Large intestine (tissue), 12 donors: ENCODE data around the gene MRPL30. TPM values are rescaled to one million over a fixed set of nuclear protein-coding genes. Genes with fewer than 3 reads are reported as not detected.
"Not testable (repeated sequence)": the region's sequence is repeated elsewhere in the genome, so short reads cannot be mapped to it uniquely, and the experiment has no call there.

Source experiments
- DNase-seq, 2 donors: peaks; one replicate each; pipeline versions ENCODE4 v3.0.0 to v3.0.0-alpha.2; 2013
- H3K27ac ChIP-seq: one replicate; pipeline ENCODE4 v1.5.1; 2013; ENCODE audit warnings: low read length
- H3K27me3 ChIP-seq: 2 replicates; pipeline ENCODE4 v1.6.1; 2013; ENCODE audit warnings: low read length; ENCODE audit not compliant: control insufficient read depth, insufficient read depth
- H3K36me3 ChIP-seq: 2 replicates; pipeline ENCODE4 v1.6.1; 2013; ENCODE audit warnings: low read length; ENCODE audit not compliant: control insufficient read depth, insufficient read depth
- H3K4me1 ChIP-seq: one replicate; pipeline ENCODE4 v1.6.1; 2013; ENCODE audit warnings: low read length; ENCODE audit not compliant: control insufficient read depth, insufficient read depth
- H3K4me3 ChIP-seq: one replicate; pipeline ENCODE4 v1.5.1; 2013; ENCODE audit warnings: low read length
- H3K9me3 ChIP-seq: one replicate; pipeline ENCODE4 v1.6.1; 2013; ENCODE audit warnings: mild to moderate bottlenecking, low read depth, low read length, moderate library complexity; ENCODE audit not compliant: control insufficient read depth
- WGBS: methylation state at CpG from one replicate; pipeline ENCODE4 v1.1.5; 2013; ENCODE audit warnings: low lambda C conversion rate; ENCODE audit not compliant: insufficient coverage; 5-methylcytosine and 5-hydroxymethylcytosine counted together
- long read RNA-seq, 11 donors: transcript quantifications; one replicate each; lab custom pipeline, GENCODE V29; 2026
- polyA plus RNA-seq: library from polyadenylated mRNA; unstranded; fragments of 120-200 nt; gene quantifications from one replicate; pipeline ENCODE4 v1.2.1, GENCODE V29; 2013

MRPL30 gene
- 39.4 TPM for polyA plus RNA-seq
- long read RNA-seq, donor 1, transcript MRPL30-201 (6 exons, 2,605 nt), result major isoform, 11 of 13 reads
- long read RNA-seq, donor 1, partial matches to known transcripts, result 0 of 13 reads
- long read RNA-seq, donor 1, other reads (novel, unspliced or antisense), result 0 of 13 reads
- long read RNA-seq, donor 2, transcript MRPL30-201 (6 exons, 2,605 nt), result major isoform, 19 of 22 reads
- long read RNA-seq, donor 2, partial matches to known transcripts, result 0 of 22 reads
- long read RNA-seq, donor 2, other reads (novel, unspliced or antisense), result 0 of 22 reads
- long read RNA-seq, donor 3, result 0 reads
- long read RNA-seq, donor 4, partial matches to known transcripts, result 0 of 4 reads
- long read RNA-seq, donor 4, other reads (novel, unspliced or antisense), result 0 of 4 reads
- long read RNA-seq, donor 5, transcript MRPL30-201 (6 exons, 2,605 nt), result major isoform, 9 of 9 reads
- long read RNA-seq, donor 5, partial matches to known transcripts, result 0 of 9 reads
- long read RNA-seq, donor 5, other reads (novel, unspliced or antisense), result 0 of 9 reads
- long read RNA-seq, donor 6, transcript MRPL30-201 (6 exons, 2,605 nt), result major isoform, 14 of 16 reads
- long read RNA-seq, donor 6, partial matches to known transcripts, result 0 of 16 reads
- long read RNA-seq, donor 6, other reads (novel, unspliced or antisense), result 0 of 16 reads
- long read RNA-seq, donor 7, transcript MRPL30-201 (6 exons, 2,605 nt), result major isoform, 13 of 15 reads
- long read RNA-seq, donor 7, partial matches to known transcripts, result 0 of 15 reads
- long read RNA-seq, donor 7, other reads (novel, unspliced or antisense), result 0 of 15 reads
- long read RNA-seq, donor 8, transcript MRPL30-202 (4 exons, 562 nt), result minor isoform, 6 of 40 reads
- long read RNA-seq, donor 8, transcript MRPL30-201 (6 exons, 2,605 nt), result major isoform, 28 of 40 reads
- long read RNA-seq, donor 8, partial matches to known transcripts, result 6 of 40 reads
- long read RNA-seq, donor 8, other reads (novel, unspliced or antisense), result 0 of 40 reads
- long read RNA-seq, donor 9, transcript MRPL30-202 (4 exons, 562 nt), result minor isoform, 6 of 17 reads
- long read RNA-seq, donor 9, transcript MRPL30-201 (6 exons, 2,605 nt), result major isoform, 10 of 17 reads
- long read RNA-seq, donor 9, partial matches to known transcripts, result 0 of 17 reads
- long read RNA-seq, donor 9, other reads (novel, unspliced or antisense), result 0 of 17 reads
- long read RNA-seq, donor 10, transcript MRPL30-201 (6 exons, 2,605 nt), result major isoform, 11 of 19 reads
- long read RNA-seq, donor 10, partial matches to known transcripts, result 7 of 19 reads
- long read RNA-seq, donor 10, other reads (novel, unspliced or antisense), result 0 of 19 reads
- long read RNA-seq, donor 11, transcript MRPL30-201 (6 exons, 2,605 nt), result major isoform, 16 of 16 reads
- long read RNA-seq, donor 11, partial matches to known transcripts, result 0 of 16 reads
- long read RNA-seq, donor 11, other reads (novel, unspliced or antisense), result 0 of 16 reads

DNA sequence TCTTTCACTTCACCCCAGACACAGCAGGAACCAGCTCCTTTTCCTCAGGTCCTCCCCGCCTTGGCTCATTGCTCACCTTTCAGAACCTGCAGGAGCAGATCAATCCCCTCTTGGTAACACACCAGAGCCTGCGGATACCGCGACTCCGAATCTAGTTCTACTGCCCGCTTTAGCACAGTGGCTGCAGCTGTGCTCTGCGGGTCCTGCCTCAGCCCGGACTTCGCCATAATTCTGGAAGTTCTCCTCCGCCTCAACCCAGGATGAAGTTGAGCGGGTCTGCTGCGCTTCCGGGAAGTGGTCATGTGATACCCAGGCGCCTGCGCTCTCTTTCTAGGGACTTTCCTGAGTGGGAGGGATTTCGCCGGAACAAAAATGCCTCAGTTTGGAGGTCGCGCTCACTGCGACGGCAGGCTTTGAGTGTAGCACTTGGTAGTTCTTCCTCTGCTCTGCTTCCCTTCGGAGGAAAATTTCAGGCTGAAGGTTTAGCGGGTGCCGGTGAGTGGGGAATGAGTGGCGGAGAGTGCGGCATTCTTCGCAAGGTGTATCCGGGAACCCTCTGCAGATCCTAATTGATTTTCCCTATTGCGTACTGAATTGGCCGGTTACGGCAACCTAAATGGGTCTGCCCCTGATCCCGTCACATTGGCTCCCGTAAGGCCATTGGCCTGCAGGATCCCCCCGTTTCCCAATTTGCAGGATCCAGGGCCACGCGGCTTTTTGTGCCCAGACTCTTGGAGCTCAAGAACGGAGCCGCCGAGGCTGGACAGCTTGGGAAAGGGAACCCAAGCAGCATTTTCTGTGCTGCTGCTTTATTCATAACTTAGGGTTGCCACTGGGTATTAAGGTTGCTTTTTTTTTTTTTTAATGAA lies at the start of gene MRPL30, which contains the start of gene MITD1:
MRPL30 (plus strand) TSS at position 430 of the 869 bp plus-strand sequence. CDS start 5,020 bp downstream, outside the sequence.
MITD1 (minus strand) TSS at position 304 of the 869 bp plus-strand sequence; CDS start at position 227, 77 bp downstream.
- Histone ChIP-seq H3K27me3 (no peaks in the 10 kb centered on the region), H3K9me3 (no peaks in the 10 kb centered on the region), H3K4me1 (no peaks in the 10 kb centered on the region), H3K36me3 (no peaks in the 10 kb centered on the region), H3K4me3 (peak within 1 kb of the TSS; percentile 66), H3K27ac (peak within 1 kb of the TSS; percentile 71)
- 0% methylated on average over 1 of the region's 39 CpGs for WGBS
- DNase-seq, result peak; percentile 93 to 97

DNA sequence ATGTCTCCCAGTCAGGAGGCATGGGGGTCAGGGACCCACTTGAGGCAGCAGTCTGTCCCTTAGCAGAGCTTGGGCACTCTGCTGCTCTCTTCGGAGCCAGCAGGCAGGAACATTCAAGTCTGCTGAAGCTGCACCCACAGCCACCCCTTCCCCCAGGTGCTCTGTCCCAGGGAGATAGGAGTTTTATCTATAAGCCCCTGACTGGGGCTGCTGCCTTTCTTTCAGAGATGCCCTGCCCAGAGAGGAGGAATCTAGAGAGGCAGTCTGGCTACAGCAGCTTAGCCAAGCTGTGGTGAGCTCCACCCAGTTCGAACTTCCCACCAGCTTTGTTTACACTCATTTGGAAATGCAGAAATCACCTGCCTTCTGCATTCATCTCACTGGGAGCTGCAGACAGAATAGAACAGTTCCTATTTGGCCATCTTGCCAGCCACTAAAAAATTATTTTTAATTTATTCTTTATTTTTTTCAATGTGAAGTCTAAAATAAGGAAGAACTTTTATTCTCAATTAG lies 45.9 kb upstream of the MRPL30 start:
- DNase-seq, H3K4me1 ChIP-seq, H3K9me3 ChIP-seq, H3K27me3 ChIP-seq, H3K4me3 ChIP-seq, H3K27ac ChIP-seq, H3K36me3 ChIP-seq: not testable (repeated sequence)
- no CpG with 5 or more reads among the region's 2 CpGs for WGBS

DNA sequence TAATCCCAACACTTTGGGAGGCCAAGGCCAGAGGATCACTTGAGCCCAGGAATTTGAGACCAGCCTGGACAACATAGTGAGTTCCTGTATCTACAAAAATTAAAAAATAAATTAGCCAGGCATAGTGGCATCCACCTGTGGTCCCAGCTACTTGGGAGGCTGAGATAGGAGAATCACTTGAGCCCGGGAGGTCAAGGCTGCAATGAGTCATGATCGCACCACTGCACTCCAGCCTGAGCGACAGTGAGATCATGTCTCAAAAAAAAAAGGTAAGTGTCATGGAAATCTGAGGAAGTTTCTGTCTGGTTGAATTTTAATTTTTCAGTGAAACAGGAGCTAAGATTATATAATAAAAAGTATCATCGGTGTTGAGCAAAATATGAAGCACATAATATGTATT lies 42.0 kb upstream of the MRPL30 start:
- Histone ChIP-seq H3K4me3 (no peak overlapping the region), H3K4me1 (no peaks in the 10 kb centered on the region), H3K36me3 (no peaks in the 10 kb centered on the region), H3K9me3 (no peaks in the 10 kb centered on the region), H3K27ac (no peak overlapping the region), H3K27me3 (no peaks in the 10 kb centered on the region)
- no peak for DNase-seq
- WGBS, result 100% methylated on average over 1 of the region's 4 CpGs

DNA sequence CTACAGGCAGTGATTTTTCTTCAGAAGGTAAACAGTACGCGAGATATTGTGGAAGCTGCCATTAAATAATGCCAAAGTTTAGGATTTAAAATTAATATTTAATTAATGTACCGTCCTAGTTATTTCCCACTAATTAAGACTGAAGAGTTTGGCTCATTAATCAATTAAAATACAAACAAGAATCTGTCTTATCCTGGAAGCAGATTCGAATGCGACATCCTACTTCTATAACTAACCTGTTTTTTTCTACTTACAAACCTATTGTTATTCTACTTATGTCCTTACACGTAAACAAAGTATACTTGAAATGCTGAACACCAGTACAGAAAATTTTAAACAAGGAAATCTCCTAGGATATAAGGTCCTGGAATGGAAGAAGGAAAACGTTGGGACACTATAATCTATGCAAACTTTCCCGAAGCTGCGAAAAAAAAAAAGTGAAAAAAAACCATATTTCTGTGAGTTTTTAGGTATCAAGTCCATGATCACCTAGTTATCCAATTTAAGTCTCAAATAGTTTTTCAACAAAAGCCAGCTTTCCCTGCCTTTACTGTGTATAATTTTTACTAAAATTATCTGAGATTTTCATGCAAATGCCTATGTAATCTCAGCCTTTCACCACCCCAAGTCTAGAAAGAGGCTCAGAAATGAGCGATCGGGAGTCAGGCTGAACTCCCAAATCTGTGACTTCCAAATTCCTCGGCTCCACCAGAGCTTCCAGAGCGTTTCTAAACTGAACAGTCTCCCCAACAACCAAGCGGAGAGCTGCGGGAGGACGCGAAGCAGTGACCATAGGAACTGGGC lies 40.7 kb upstream of the MRPL30 start:
- peak overlapping the region; percentile 87 for H3K4me3 ChIP-seq
- WGBS, result 23% methylated on average over 4 of the region's 17 CpGs
- peak overlapping the region; percentile 96 for H3K27ac ChIP-seq
- H3K9me3 ChIP-seq, result no peaks in the 10 kb centered on the region
- no peaks in the 10 kb centered on the region for H3K4me1 ChIP-seq
- H3K27me3 ChIP-seq, result no peaks in the 10 kb centered on the region
- no peak for DNase-seq
- H3K36me3 ChIP-seq, result no peaks in the 10 kb centered on the region

DNA sequence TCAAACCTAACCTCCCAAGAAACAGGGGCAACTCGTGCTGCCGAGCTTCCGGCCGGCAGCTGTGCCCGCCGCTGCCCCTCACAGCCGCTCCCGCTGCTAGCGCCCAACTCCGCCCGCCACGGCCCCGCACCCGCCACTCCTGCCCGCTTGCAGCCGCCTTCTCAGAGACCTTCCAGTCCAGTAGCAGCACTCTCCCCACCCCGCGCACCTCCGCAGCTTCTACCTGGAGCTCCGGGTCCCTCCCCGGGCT lies 40.2 kb upstream of the MRPL30 start:
- H3K9me3 ChIP-seq, result no peaks in the 10 kb centered on the region
- H3K27me3 ChIP-seq, result no peaks in the 10 kb centered on the region
- no peaks in the 10 kb centered on the region for H3K4me1 ChIP-seq
- peak overlapping the region; percentile 87 for H3K4me3 ChIP-seq
- peak overlapping the region; percentile 96 for H3K27ac ChIP-seq
- no peaks in the 10 kb centered on the region for H3K36me3 ChIP-seq
- no peak for DNase-seq
- no CpG with 5 or more reads among the region's 21 CpGs for WGBS

DNA sequence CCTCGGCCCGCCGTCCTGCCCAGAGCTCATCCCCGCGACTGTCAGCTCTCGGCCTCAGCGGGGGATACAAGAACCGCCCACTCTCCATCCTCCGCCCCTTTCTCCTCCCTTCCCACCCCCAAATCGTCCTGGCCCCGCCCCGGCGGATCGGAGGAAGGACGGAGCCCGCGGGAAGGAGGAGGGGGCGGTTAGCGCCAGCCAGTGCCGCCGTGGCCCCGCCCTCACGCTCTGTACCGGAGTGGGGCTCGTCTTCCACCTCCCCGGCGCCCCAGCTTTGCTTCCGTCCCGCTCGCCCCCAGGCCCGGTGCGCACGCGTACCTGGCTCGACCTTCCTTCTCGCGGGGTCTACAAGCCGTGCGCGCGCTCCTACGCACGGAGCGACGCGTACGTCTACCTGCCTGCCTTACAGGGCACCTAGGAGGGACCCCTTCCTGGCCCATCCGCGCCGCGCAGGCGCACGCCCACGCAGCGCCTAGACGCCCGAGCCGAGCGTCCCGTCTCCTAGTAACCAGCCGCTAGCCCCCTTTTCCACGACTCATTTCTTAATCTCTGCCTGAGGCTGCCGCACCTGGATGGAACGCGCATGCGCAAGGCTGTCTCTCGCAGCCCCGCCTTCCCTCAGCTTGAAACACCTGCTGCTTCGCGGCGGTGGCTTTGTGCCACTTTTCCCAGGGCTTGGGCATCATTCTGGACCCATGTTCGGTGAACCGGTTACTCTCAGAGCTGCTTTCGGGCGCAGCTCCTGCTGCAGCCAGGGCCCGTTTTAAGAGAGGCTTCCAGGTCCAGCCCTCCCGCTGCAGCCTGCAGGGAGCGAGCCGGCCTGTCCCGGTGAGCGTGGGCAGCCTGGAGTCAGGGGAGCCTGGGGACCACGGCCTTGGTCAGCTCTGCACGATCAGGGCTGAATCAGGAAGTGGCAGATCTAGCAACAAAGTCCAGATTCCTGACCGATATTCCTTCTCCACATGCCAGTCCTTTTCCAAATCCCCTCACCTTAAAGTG lies 39.6 kb upstream of the MRPL30 start, which contains the start of gene C2orf15:
C2orf15 (plus strand) TSS at position 598 of the 999 bp plus-strand sequence. CDS start 8,852 bp downstream, outside the sequence.
- Histone ChIP-seq H3K27me3 (no peaks in the 10 kb centered on the region), H3K36me3 (no peaks in the 10 kb centered on the region), H3K4me3 (peak within 1 kb of the TSS; percentile 87), H3K27ac (peak within 1 kb of the TSS; percentile 96), H3K9me3 (no peaks in the 10 kb centered on the region), H3K4me1 (no peaks in the 10 kb centered on the region)
- peak; percentile 94 to 97 for DNase-seq
- WGBS, result no CpG with 5 or more reads among the region's 84 CpGs

DNA sequence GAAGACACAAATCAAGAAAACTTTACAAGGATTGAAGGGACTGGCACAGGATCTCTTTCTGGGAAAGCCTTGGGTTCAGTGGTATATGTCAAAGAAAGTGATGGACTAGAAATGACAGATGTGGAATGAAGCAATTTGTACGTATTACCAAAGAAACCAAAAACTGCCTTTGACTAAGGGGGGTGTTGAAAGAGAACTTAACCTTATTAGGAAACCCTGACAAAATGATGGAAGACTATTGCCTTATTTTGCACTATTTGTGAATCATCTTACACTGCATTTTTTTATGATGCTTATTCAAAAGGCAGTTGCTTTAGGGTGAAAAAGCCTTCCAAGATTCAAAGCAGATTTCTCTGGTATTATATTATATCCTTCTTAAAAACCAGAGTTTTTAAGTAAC lies 30.3 kb upstream of the MRPL30 start:
- Histone ChIP-seq H3K4me1 (peaks cover 5% of the 10 kb centered on the region), H3K36me3 (no peaks in the 10 kb centered on the region), H3K27ac (no peak overlapping the region), H3K9me3 (no peaks in the 10 kb centered on the region), H3K4me3 (no peak overlapping the region), H3K27me3 (no peaks in the 10 kb centered on the region)
- no peak for DNase-seq
- no CpG with 5 or more reads among the region's 1 CpG for WGBS
